Mesenteric fat pad (tissue), 1 donor: ENCODE data around the gene RECK. TPM values are rescaled to one million over a fixed set of nuclear protein-coding genes. Genes with fewer than 3 reads are reported as not detected.
"Not testable (repeated sequence)": the region's sequence is repeated elsewhere in the genome, so short reads cannot be mapped to it uniquely, and the experiment has no call there.

Experiments
- DNase-seq: peaks from one replicate; pipeline ENCODE4 v3.0.0-alpha.2; 2020; ENCODE audit warnings: low spot score
- long read RNA-seq: library from polyadenylated mRNA; unstranded; transcript quantifications from one replicate; pipeline ENCODE4 v2.0.0, GENCODE V29; 2020
- total RNA-seq: library from RNA; stranded (reverse); fragmentation: NEBNext Ultra II Directional; extraction: Animal tissue kit (Norgen Biotek cat#: 25700); gene quantifications from one replicate; pipeline ENCODE4 v1.2.1, GENCODE V29; 2021
- donor health status: DM: yes; HTN: yes; CAD: no.

The RECK gene
- 18.5 TPM for total RNA-seq
- long read RNA-seq, partial matches to known transcripts, result 10 of 21 reads
- long read RNA-seq, other reads (novel, unspliced or antisense), result 7 of 21 reads

GRCh38 chr9:36036780-36037548 lies at the start of gene RECK:
Gene RECK (plus strand): TSS chr9:36036913. CDS start chr9:36036999, 86 bp downstream.
- DNase-seq, result peak; percentile 96

GRCh38 chr9:35990155-35990554 lies 46.6 kb upstream of the RECK start:
- DNase-seq, result no peak

- not testable (repeated sequence) for DNase-seq
These were observed 43.6 kb upstream of the RECK start for GRCh38 chr9:35993136-35993535.

GRCh38 chr9:35993976-35994720 lies 42.6 kb upstream of the RECK start:
- no peak for DNase-seq

- DNase-seq, result no peak
These were observed 41.8 kb upstream of the RECK start for GRCh38 chr9:35994959-35995358.

- DNase-seq, result no peak
These were observed 40.2 kb upstream of the RECK start for GRCh38 chr9:35996358-35996970.

- not testable (repeated sequence) for DNase-seq
These were observed 39.7 kb upstream of the RECK start for GRCh38 chr9:35997016-35997415.

- no peak for DNase-seq
These were observed 38.4 kb upstream of the RECK start for GRCh38 chr9:35998333-35998732.

GRCh38 chr9:36005891-36006290 lies 30.8 kb upstream of the RECK start:
- no peak for DNase-seq

GRCh38 chr9:36006549-36007315 lies 30.0 kb upstream of the RECK start:
- DNase-seq, result no peak

- DNase-seq, result no peak
These were observed 29.4 kb upstream of the RECK start for GRCh38 chr9:36007316-36007708.

GRCh38 chr9:36007852-36008251 lies 28.9 kb upstream of the RECK start:
- no peak for DNase-seq

GRCh38 chr9:36008774-36009300 lies 27.9 kb upstream of the RECK start:
- no peak for DNase-seq

GRCh38 chr9:36011379-36011778 lies 25.3 kb upstream of the RECK start:
- no peak for DNase-seq

- no peak for DNase-seq
These were observed 19.4 kb upstream of the RECK start for GRCh38 chr9:36017278-36017677.

- DNase-seq, result no peak
These were observed 18.6 kb upstream of the RECK start for GRCh38 chr9:36018129-36018528.

- DNase-seq, result no peak
These were observed 17.6 kb upstream of the RECK start for GRCh38 chr9:36018891-36019720.

- DNase-seq, result no peak
These were observed 14.7 kb upstream of the RECK start for GRCh38 chr9:36021968-36022367.

GRCh38 chr9:36023260-36024048 lies 13.3 kb upstream of the RECK start:
- DNase-seq, result no peak
